HL-60 (cell line): ENCODE measurements around the gene FAR1.

ENCODE experiments used
- GABPA ChIP-seq: IDR thresholded peaks from 2 replicates; pipeline ENCODE4 v1.6.1; 2012; ENCODE audit warnings: low read depth
- POLR2AphosphoS5 ChIP-seq: IDR thresholded peaks from 2 replicates; pipeline ENCODE4 v1.6.1; 2012; ENCODE audit warnings: low read depth
- SPI1 ChIP-seq: IDR thresholded peaks from 2 replicates; pipeline ENCODE4 v1.6.1; 2012; ENCODE audit warnings: low read depth, mild to moderate bottlenecking, borderline replicate concordance
- TF ChIP-seq, protein P1 (sequence below): IDR thresholded peaks from one replicate; pipeline ENCODE4 v1.5.1; 2011; ENCODE audit warnings: low read length, control low read depth, inconsistent platforms; ENCODE audit not compliant: insufficient read depth
- TF ChIP-seq, protein P2 (sequence below): IDR thresholded peaks from 2 replicates; pipeline ENCODE4 v1.6.1; 2012; ENCODE audit warnings: low read depth; ENCODE audit not compliant: insufficient replicate concordance

DNA sequence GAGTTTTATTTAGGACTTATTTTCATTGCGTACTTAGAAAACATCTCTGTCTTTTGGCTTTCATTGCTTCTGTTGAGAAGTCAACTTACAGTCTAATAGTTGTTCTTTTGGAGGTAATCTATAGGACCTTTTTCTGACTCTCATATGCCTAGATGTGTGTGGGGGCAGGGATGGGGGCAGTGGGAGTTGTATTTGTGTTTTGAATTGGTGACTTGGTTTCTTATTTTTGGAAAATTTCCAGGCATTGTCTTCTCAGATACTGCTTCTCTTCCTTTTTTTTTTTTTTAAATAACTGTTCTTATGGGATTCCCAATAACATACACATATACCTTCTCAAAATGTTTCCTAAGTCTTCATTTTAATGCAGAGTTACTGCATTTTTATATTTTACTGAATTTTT lies 58.0 kb downstream of the FAR1 start:
- TF ChIP-seq POLR2AphosphoS5 (no peak), GABPA (no peak), SPI1 (no peak)
- TF ChIP-seq, protein P1, sequence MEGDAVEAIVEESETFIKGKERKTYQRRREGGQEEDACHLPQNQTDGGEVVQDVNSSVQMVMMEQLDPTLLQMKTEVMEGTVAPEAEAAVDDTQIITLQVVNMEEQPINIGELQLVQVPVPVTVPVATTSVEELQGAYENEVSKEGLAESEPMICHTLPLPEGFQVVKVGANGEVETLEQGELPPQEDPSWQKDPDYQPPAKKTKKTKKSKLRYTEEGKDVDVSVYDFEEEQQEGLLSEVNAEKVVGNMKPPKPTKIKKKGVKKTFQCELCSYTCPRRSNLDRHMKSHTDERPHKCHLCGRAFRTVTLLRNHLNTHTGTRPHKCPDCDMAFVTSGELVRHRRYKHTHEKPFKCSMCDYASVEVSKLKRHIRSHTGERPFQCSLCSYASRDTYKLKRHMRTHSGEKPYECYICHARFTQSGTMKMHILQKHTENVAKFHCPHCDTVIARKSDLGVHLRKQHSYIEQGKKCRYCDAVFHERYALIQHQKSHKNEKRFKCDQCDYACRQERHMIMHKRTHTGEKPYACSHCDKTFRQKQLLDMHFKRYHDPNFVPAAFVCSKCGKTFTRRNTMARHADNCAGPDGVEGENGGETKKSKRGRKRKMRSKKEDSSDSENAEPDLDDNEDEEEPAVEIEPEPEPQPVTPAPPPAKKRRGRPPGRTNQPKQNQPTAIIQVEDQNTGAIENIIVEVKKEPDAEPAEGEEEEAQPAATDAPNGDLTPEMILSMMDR: no peak
- TF ChIP-seq, protein P2, sequence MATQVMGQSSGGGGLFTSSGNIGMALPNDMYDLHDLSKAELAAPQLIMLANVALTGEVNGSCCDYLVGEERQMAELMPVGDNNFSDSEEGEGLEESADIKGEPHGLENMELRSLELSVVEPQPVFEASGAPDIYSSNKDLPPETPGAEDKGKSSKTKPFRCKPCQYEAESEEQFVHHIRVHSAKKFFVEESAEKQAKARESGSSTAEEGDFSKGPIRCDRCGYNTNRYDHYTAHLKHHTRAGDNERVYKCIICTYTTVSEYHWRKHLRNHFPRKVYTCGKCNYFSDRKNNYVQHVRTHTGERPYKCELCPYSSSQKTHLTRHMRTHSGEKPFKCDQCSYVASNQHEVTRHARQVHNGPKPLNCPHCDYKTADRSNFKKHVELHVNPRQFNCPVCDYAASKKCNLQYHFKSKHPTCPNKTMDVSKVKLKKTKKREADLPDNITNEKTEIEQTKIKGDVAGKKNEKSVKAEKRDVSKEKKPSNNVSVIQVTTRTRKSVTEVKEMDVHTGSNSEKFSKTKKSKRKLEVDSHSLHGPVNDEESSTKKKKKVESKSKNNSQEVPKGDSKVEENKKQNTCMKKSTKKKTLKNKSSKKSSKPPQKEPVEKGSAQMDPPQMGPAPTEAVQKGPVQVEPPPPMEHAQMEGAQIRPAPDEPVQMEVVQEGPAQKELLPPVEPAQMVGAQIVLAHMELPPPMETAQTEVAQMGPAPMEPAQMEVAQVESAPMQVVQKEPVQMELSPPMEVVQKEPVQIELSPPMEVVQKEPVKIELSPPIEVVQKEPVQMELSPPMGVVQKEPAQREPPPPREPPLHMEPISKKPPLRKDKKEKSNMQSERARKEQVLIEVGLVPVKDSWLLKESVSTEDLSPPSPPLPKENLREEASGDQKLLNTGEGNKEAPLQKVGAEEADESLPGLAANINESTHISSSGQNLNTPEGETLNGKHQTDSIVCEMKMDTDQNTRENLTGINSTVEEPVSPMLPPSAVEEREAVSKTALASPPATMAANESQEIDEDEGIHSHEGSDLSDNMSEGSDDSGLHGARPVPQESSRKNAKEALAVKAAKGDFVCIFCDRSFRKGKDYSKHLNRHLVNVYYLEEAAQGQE: no peak
